HG03097 (cell line): ENCODE data around the gene ROBO2.

Source experiments
- ATAC-seq: cut with Tn5 transposase; IDR thresholded peaks from one replicate; pipeline ENCODE4 v1.9.1; 2021; ENCODE audit not compliant: unreplicated experiment, low FRiP score

The ROBO2 gene, protein sequence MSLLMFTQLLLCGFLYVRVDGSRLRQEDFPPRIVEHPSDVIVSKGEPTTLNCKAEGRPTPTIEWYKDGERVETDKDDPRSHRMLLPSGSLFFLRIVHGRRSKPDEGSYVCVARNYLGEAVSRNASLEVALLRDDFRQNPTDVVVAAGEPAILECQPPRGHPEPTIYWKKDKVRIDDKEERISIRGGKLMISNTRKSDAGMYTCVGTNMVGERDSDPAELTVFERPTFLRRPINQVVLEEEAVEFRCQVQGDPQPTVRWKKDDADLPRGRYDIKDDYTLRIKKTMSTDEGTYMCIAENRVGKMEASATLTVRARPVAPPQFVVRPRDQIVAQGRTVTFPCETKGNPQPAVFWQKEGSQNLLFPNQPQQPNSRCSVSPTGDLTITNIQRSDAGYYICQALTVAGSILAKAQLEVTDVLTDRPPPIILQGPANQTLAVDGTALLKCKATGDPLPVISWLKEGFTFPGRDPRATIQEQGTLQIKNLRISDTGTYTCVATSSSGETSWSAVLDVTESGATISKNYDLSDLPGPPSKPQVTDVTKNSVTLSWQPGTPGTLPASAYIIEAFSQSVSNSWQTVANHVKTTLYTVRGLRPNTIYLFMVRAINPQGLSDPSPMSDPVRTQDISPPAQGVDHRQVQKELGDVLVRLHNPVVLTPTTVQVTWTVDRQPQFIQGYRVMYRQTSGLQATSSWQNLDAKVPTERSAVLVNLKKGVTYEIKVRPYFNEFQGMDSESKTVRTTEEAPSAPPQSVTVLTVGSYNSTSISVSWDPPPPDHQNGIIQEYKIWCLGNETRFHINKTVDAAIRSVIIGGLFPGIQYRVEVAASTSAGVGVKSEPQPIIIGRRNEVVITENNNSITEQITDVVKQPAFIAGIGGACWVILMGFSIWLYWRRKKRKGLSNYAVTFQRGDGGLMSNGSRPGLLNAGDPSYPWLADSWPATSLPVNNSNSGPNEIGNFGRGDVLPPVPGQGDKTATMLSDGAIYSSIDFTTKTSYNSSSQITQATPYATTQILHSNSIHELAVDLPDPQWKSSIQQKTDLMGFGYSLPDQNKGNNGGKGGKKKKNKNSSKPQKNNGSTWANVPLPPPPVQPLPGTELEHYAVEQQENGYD (N-terminal part only)

GRCh38 chr3:77039606-77040171 is at the start of gene ROBO2:
Gene ROBO2 (plus strand): TSS chr3:77040099. CDS start chr3:77040786, 687 bp downstream.
- ATAC-seq: no peak

- ATAC-seq: no peak
These were observed 49.3 kb upstream of the ROBO2 start for GRCh38 chr3:76990606-76991005.

GRCh38 chr3:76991165-76991564 is 48.7 kb upstream of the ROBO2 start:
- ATAC-seq: no peak

DNA sequence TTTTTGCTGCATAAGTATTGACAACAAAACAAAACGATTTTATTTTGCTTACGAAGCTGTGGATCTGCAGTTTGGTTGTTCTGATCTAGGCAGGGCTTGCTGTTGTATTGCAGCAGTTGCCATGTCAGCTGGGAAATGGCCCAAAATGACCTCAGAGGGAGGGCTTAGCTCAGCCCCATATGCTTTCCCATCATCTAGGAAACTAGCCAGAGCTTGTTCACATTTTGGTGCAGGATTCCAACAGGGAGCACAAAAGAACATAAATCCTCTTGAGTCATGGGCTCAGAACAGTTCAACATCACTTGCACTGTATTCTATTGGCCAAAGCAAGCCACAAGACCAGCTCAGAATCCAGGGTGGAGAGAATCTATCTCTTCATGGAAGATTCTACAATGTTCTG is 42.2 kb upstream of the ROBO2 start:
- no peak for ATAC-seq

DNA sequence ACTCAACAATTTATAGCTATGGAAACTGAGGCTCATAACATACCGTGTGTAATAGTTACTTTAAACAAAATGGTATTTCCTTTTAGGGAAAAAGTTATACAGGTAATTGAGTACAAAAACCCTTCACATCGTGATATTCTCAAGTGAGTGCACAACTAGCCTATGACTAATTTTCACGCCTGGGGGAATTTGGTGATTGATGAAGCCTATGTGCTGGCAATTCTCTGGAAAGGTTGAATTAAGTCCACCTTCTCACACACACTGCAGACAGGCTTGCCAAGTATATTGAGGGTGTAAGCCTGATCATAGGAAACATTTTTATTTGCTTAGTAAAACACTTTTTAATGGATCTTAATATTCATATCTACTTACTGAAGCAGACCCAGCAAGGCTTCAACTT is 41.3 kb upstream of the ROBO2 start:
- no peak for ATAC-seq

GRCh38 chr3:77001062-77001701 is 38.7 kb upstream of the ROBO2 start:
- no peak for ATAC-seq

GRCh38 chr3:77014226-77014625 is 25.7 kb upstream of the ROBO2 start:
- ATAC-seq: no peak

DNA sequence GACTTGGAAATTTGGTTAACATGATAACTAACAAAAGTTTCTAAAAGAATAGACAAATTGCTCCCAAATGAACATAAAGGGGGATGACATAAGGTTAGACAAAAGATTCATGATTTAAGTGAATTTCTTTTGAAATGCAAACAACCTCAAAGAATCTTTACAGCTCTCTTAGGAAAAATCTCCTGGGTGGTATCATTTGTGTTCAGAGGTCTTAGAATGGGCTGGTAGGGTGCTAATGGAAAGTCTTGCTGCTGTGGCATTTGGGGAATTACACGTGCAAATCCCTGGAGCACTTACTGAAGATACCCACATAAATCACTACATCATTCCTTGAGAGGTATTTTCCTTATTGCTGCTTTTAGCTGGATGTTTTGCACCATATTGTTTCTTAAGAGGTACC is 14.4 kb upstream of the ROBO2 start:
- no peak for ATAC-seq

DNA sequence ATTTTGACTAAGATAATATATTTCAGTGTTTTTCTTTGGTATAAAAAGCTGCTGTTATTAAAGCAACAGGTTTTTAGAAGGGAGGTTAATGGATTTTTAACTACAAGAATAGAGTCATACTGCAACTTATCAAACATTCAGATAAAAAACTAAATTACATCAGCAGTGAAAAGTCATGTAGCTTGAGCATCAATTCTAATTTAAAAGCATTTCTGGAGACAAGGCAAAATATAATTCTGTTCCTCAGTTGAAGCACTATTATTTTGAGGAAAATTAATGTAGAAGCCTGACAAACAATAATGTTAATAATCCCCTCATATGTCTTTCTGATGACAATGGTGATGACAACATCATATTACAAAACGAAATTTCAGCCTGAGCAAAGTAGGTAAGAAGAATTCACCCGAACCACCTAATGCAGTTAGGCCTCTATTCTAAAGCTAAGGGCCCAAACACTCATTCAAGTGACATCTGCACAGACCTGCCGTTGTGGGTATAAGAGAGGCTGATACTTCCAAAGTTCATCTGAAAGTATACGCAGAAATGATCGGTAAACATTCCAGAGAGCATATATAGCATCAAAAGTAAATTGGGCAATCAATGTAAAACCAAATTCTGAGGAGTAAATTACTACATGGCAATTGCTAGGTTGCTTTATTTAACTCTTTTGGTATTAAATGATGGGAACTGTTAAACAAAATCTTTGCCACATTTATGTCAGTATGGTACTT is 12.8 kb upstream of the ROBO2 start:
- ATAC-seq: no peak

DNA sequence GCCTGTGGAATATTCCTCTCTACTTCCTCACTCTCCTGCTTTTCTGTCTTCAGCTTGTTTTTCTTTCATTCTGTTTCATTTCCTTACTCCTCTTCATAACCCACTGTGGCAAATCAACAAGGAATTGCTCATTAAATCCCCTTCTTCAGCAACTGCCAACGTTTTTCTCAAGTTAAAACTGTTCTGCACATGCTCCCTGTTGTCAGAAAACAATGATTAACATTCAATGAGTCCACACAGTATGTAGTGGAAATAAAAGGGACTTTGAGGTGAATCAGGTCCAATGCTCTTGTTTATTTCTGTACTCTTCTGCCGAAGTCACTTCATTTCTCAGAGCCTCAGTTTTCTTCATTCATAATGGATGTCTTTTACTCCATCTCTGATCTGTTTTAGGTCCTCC is 11.9 kb upstream of the ROBO2 start:
- no peak for ATAC-seq

DNA sequence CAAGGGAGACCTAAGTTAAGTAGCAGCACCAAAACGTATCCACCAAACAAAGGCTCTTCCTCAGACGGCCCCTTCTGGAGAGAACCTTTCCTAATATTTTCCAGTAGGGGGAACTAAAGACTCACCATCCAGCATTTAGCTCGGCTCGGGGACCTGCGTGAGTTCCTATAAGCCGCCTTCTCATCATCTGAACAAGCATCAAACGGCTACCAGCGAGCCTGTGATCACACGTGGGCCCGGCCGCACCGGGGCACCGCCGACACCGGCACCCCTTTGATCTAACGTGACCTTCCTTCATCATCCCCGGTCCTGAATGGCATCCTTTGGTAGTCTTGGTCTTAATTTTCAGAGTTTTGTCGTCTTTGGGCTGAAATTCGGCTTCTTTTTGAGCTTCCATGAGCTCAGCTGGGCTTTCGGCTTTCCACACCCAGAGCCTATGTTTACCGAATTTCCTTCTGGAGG is 1.4 kb upstream of the ROBO2 start:
- ATAC-seq: no peak

- ATAC-seq: no peak
These were observed 831 bp upstream of the ROBO2 start for GRCh38 chr3:77038930-77039605.

GRCh38 chr3:77040216-77040615 is 317 bp downstream of the ROBO2 start:
- no peak for ATAC-seq

- no peak for ATAC-seq
These were observed 1.2 kb downstream of the ROBO2 start for GRCh38 chr3:77040926-77041722.

DNA sequence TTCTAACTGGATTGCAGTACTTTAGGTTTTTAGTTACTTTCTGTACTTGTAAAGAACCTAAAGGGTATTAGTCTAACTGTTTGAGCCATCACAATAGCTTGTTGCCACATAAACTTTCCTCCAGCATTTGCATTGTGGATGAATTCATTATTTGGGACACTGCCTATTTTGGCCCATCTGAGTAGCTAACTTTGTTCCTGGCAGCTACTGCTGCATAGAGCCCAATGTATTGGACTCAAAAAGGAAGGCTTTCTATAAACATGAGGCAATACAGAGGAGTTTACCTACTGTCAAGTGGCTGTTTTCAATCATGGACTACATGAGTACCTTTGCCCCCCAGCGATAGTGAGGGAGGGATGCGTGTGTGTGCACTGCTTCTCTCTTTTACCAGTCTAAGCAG is 1.9 kb downstream of the ROBO2 start:
- ATAC-seq: no peak

GRCh38 chr3:77042343-77042742 is 2.4 kb downstream of the ROBO2 start:
- ATAC-seq: no peak

DNA sequence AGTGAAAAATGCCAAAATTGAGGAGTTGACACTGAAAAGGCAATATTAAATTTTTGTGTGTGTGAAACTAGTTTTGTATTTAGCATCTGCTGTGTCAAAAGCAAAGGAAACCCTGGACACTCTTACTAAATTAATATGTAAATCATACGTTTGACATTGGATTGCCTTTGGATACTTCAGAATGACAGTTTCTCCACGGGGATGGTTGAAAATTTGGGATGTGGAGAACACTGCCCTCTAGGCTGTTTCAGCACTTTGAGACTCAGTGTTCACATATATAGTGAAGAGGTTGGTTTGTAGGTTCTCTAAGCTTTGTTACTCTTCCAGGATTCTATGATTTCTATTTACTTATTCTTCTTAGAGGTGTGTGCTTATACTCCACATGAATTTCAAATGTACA is 3.0 kb downstream of the ROBO2 start:
- no peak for ATAC-seq

DNA sequence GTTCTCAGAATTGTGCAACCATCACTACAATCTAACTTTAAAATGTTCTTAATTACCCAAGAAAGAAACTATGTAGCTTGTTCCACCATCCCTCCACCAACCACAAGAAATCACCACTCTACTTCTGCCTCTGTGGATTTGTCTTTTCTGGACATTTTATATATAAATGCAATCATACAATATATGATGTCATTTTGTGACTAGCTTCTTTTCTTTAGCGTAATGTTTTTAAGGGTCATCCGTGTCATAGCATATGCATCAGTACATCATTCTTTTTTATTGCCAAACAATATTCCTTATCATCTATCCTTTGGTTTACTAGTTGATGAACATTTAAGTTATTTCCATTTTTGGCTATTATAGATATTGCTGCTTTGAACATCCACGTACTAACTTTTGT is 5.8 kb downstream of the ROBO2 start:
- no peak for ATAC-seq
